GM12892 (cell line): Measurements from ENCODE around the gene COA1.

ENCODE experiments used
- POLR2A ChIP-seq: IDR thresholded peaks from 2 replicates; pipeline ENCODE4 v1.6.1; 2011; ENCODE audit warnings: low read depth, low read length, control low read depth
- POLR2AphosphoS5 ChIP-seq: IDR thresholded peaks from 2 replicates; pipeline ENCODE4 v1.6.1; 2011; ENCODE audit warnings: low read depth, low read length, control low read depth

DNA sequence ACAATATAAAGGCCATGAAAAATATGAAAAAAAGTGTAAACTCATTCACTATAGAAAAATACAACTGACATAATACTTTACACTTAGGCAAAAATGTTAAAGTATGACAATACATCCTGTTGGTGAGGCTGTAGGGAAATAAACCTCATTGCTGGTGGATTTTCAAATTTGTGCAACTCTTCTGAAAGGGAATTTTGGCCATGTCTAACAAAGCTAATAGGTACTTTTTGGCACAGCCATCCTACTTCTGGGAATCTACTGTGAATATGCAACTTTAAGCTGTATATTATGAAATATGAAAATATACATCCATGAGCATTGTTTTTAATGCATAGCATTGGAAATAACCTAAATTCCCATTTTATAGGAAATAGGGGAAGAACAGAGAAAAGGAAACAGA, 13.4 kb upstream of the COA1 start:
- TF ChIP-seq POLR2A = no peak
- no peak for TF ChIP-seq POLR2AphosphoS5
